GM19395 (cell line): ENCODE results near the gene TANGO2.

ENCODE experiments used
- ATAC-seq: cut with Tn5 transposase; IDR thresholded peaks from one replicate; pipeline ENCODE4 v1.9.1; 2021; ENCODE audit warnings: mild to moderate bottlenecking, moderate library complexity; ENCODE audit not compliant: unreplicated experiment

TANGO2 gene

GRCh38 chr22:20096574-20097420 lies 75.9 kb downstream of the TANGO2 start:
- ATAC-seq = no peak

DNA sequence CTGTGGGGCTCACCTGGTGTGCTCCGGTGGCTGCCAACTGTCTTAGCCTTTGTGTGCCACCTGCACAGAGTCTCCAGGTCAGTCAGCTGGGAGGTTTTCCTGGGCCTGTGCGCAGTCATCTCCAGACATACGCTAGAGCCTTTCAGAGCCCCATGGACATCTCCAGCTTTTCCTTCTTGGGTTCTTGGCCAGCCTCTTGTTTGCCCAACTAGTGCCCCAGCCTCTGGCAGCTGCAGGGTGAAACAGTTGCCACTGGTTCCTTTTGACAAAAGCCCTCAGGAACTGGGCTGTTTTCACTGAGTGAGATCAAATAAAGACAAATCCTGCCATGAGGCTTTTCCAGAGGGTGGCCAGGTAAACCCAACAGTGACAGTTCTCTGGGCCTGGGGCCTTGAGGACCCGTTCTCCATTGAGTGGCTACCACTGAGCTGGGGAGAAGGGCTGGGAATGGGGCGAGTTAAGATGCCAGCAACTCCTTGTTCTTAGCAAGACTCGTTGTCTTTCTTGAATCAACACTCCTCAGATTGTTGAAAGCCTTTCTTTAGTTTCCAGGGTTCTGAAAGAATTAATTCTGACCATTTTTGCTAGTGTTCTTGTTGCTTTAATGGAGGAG lies 78.3 kb downstream of the TANGO2 start:
- no peak for ATAC-seq

- ATAC-seq = no peak
Observed at GRCh38 chr22:20101638-20102037, 80.7 kb downstream of the TANGO2 start.

DNA sequence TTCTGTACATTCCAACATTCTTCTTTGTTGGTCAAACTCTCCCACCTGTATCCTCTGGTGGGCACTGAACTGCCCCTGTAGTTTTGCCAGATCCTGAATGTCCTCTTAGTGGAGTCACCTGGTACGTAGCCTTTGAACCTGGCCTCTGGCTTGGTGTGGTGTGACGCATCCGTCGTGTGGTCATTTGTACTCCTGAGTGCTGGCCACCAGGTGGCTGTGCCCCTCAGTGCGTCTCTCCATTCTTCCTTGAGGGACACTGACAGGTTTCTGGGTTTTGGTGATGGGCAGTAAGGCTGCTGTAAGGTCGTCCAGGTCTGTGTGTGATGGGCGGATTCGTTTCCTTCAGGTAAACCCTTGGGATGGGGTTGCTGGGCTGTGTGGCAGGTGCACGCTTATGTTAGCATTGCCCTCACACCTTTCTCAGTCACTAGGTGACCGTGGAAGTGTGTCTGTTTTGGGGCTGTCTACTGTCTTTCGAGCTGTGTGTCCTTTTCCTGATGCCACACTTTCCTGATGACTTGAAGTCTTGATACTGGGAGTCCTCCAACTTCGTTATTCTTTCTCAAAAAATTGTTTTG lies 81.4 kb downstream of the TANGO2 start:
- ATAC-seq = no peak

DNA sequence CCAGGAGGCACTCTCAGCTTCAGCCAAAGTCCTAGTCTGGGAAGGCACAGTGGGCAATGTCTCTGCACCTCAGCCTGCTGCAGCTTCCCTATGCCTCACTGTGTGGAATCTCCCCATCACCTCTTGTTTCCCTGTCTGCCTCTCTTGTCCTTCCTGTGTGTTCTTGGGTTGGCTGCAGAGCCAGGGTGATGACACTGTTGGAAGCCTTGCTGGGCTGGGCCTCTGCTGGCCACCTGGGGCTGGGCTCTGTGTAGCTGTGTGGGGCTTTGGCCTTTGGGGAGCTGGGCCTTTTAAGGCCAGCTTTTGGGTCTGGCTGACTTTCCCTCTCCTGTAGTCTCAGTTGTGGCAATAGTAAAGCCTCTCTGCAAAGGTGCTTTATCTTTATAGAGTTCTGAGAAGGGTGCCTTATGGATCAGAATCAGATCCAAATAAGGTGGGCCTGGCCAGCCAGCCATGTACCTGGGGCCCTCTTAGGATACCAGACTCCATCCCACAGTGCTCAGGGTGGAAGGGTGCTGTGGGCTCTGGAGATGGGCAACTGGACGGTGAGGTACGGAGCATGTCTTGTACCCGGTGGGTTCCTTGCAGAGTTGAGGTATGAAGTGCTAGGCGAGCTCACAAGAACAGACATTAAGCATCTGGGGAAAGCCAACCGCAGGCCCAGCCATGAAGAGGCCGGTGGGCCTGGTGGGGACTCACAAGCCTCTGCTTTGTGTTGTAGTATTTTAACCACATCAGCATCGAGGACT lies 84.7 kb downstream of the TANGO2 start:
- no peak for ATAC-seq

- ATAC-seq = no peak
Observed at GRCh38 chr22:20106205-20106848, 85.4 kb downstream of the TANGO2 start.

GRCh38 chr22:20106849-20107237 lies 85.9 kb downstream of the TANGO2 start:
- no peak for ATAC-seq

DNA sequence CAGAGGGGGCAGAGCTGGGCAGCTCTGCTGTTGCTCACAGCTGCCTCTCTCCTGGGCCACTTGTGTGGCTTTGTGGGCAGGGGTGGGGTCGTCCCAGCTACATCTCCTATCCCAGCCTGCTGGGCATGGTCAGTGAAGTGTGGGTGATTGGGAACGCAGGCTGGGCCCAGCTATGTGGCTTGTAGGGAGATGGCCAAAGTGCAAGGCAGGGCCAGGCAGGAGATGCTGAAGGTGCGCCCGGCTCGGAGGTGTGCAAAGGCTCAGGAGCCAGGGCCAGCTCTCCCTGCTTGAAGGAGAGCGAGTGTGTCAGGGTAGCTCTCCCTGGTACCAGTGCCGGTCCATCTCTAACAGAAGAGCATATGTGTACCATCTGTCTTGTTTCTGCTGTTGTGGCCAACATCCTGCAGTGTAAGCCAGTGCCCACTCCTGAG lies 86.6 kb downstream of the TANGO2 start:
- no peak for ATAC-seq

DNA sequence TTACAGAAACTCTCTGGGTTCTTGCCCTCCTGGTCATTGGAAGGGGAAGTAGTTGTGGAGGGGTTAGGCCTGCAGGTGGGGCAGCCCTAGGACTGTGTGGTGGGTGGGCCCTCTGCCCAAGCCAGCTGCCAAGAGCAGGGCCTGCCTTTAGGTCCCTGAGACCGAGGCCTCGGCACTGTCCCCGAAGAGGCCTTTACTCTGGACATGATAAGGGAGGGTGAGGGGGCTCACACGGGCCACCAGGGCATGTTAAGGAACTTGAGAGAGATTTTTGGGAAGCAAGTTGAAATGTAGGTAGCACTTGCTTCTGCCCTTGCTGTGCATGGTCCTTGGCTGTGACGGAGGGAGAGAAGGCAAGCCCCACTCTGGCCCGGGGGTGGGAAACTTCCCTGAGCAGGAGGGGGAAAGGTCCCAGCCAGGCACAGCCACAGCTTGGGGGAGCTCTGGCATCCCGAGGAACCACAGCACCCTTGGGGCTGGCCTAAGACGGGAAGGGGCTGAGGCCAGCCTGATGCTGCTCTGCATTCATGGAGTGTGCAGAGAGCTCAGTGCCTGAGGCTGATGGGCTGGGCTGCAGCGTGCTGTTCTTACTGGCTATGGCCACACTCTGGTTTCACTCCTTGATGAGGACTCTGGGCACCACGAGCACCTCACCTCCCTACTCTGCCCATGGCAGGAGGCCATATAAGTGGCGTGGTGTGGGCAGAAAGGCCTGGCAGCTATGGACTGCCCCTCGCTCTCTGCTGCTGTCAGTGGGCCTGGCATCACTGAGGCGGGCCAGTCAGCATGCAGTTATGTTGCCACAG lies 87.2 kb downstream of the TANGO2 start:
- ATAC-seq = no peak

DNA sequence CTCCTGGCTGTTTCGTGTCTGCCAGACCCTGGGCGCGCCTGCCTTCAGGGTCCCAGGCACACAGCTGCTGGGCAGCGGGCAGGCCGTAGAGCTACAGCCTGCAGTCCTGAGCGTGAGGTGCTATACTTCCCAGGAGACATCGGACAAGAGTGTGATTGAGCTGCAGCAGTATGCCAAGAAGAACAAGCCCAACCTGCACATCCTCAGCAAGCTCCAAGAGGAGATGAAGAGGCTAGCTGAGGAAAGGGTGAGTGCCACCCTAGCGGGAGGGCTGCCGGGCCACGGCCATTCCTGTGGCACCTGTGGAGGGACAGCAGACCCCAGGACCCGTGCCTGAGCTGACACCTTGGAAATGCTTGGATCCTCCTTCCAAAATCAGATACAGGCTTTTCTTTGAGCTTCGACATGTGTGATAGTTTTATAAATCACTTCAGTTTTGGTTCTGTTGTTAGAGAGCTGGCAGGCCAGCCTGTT lies 87.9 kb downstream of the TANGO2 start:
- no peak for ATAC-seq

DNA sequence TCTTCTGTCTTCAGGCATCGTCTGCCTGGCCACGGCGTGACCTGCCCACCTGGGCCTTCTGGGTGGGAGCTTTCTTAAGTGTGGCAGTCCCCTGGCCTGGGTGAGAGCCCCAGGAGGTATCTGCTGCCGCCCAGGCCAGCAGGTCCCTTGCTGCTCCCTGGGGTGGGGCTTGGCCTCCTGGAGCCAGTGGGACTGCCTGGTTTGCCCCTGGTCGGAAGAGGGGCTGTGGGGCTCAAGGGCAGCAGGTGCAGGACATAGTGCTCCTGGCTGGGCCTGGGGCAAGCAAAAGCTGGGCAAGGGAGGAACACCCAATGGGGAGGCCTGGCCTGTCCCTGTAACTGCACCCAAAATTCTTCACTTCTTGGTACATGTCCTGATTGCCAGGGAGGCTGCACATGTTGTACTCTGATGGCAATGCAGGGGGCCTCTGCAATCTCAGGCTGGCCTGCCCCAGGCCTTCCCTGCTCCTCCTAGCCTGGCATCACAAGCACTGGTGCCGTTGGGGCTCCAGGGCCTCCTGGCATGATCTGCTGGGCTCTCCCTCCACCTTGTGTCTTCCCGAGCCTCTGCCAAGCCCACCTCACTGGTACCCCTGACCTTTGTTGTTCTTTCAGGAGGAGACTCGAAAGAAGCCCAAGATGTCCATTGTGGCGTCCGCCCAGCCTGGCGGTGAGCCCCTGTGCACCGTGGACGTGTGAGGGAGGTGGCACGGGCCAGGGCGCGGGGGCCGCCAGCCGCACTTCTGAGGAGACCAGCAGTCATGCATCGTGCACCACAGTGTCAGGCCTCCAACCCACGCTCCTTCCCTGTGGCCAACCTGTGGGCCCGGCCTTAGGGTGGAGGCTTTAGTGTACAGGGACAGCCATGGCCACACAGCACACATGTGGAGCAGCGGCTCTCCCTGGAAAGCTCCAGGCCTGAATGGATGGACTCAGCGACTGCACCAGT lies 88.8 kb downstream of the TANGO2 start:
- ATAC-seq = no peak

- ATAC-seq = no peak
Observed at GRCh38 chr22:20110359-20110985, 89.6 kb downstream of the TANGO2 start.

- ATAC-seq = no peak
Observed at GRCh38 chr22:20111045-20111688, 90.3 kb downstream of the TANGO2 start.

DNA sequence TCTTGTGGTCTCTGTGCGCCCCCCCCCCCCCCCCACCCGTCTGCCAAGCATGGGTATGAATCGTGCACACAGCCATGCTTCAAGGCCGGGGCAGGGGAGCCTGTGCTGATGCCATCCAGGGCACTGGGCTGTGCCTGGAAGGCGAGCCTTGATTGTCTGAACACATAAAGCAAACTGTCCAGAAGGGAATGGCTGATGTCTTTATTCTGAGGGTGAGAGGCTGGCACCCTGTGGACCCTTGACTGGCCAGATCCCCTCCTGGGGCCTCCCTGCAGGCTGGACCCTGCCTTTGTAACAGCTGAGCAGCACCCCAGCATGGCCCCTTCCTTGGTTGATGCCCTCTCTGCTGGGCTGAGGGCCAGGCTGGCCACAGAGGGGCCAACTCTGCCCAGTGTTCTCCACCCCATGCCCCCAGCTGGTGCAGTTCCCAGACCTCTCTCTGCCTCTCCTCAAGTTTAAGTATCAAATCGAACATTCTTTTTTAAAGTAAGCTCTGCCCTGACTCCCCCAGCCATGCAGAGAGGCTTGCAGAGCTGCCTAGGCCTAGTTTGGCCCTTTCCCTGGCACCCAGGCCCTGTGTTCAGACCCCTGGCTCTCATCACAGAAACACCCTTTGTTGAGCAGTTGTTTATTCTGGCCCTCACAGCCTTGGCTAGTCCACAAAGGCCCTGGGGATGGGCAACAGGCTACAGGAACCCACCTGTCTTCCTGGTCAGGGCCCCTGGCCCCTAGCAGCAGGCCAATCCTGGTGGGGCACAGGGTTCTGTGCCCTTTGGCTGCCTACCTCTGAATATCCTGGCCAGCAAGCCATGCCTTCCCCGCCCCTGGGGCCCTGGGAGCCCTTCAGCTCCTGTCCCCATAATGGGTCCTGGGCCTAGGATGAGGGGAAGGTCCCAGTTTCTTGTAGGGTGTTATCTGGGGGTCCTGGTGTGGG lies 91.0 kb downstream of the TANGO2 start:
- no peak for ATAC-seq

GRCh38 chr22:20112623-20113511 lies 92.0 kb downstream of the TANGO2 start:
- no peak for ATAC-seq
